HG02840 (cell line): Measurements from ENCODE around the gene SEMA4D.

ENCODE experiments used
- ATAC-seq: cut with Tn5 transposase; IDR thresholded peaks from one replicate; pipeline ENCODE4 v1.9.1; 2021; ENCODE audit warnings: mild to moderate bottlenecking, moderate library complexity, moderate number of reproducible peaks; ENCODE audit not compliant: unreplicated experiment, low FRiP score

The SEMA4D gene

DNA sequence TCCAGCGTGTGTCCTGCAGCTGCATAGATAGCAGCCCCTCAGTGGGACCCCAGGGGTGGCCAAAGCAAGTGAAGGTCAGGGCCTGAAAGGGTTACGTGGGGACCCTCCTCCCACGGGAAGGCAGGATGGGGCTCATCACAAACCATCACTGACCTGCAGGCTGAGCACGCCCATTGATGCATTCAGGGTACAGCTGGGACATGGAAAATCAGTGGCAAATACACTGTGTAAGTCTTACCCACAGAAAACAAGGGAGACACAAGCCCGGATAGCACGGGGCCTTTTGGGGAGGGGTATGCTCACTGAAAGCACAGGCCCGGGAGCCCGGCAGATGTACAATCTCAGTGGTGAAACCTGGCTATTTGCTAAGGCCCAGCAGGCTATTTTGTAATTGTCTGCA, 49.1 kb downstream of the SEMA4D start:
- no peak for ATAC-seq

DNA sequence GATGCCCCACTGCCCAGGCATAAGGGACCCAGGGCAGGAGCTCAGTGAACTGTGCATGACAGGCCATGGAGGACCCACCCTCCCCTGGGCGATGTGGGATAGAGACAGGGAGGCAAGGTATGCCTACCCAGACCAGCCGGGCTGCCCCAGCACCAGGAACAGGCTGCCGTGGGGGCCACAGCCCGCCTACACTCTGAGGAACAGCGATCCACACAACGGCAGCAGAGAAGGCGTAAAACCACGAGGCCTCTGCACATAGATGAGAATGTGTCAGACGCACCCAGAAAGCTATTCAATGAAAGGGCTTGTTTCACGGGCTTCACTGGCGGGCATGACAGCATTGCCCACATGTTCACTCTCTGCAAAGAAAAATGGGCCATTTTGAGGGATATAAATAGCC, 49.5 kb downstream of the SEMA4D start:
- ATAC-seq: no peak

DNA sequence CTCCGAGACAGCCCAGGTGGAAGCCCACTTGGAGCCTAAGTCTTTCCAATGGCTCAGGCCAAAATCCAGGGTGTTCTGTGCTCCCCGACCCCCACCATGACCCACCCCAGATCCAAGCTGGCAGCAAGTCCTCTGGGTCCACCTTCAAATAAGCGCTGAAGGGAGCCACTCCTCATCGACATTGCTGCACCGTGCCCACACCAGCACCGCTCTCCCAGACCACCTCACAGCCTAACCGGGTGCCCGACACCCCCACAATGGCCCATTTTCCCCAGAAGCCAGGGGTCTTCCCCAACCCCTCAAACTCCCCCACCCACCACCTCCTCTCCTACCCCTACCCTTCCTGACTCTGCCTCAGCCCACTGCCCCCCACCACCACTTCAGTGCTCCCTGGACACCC, 50.5 kb downstream of the SEMA4D start:
- no peak for ATAC-seq

DNA sequence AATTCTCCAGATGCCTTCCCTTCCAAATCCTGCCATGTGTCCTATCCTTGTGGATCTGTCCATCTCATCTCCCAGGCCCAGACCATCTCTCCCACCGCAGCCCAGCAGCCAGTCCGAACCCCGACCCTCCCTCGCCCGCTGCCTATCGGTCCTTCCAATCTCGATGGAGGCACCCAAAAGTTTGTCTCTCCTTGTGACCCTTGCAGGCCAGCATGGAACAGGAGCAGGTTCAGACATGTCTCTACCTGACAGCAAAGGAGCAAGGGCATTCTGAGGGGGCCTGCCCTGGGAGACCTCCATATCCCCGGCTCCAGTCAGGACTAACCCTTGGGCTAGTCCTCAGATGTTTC, 51.0 kb downstream of the SEMA4D start:
- no peak for ATAC-seq

DNA sequence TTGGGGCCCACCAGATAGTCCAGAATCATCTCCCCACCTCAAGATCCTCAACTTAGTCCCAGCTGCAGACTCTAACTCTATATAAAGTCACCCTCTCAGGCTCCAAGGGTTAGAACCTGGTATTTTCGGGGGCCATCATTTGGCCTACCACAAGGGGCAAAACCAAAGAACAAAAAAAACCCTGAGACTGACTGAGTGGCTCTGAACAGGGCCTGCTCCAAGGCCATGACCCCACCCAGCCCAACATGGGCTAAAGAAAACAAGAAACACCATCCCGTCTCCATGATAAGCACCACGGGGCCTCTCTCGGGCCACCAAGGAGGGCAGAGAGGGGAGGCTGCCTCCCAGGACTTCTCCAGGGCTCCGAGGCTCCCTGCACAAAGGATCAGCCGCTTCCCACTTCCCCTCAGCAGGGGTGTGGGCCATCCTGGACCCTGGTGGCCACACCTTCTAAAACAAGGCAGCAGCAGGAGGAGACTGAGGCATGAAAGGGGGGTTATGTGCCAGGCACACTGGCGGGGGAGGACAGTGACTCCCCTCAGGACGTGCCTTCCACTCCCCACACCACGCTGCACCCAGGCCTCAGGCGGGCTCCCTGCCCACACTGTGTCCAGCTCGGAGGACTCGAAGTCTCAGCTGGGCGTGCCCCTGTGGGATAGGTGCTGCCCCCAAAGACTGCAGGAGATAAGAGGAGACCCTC, 51.5 kb downstream of the SEMA4D start:
- no peak for ATAC-seq

DNA sequence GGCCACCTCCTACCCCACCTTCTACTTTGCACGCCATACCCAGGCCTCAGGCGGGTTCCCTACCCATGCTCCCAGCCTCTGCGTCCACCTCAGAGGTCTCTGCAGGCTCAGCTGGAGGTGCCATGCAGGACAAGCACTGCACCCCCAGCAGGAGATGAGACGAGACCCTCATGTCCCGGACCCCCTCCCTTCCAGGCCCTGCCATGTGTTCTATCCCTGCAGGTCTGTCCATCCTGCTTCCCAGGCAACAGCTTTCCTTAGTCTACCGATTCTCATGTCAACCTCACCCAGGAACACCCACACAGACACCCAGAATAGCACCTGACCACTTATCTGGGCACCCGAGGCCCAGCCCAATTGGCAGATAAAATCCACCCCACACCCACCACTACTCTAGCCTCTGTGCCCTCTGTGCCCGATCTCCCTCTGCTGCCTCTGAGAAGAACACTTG, 52.1 kb downstream of the SEMA4D start:
- ATAC-seq: no peak

DNA sequence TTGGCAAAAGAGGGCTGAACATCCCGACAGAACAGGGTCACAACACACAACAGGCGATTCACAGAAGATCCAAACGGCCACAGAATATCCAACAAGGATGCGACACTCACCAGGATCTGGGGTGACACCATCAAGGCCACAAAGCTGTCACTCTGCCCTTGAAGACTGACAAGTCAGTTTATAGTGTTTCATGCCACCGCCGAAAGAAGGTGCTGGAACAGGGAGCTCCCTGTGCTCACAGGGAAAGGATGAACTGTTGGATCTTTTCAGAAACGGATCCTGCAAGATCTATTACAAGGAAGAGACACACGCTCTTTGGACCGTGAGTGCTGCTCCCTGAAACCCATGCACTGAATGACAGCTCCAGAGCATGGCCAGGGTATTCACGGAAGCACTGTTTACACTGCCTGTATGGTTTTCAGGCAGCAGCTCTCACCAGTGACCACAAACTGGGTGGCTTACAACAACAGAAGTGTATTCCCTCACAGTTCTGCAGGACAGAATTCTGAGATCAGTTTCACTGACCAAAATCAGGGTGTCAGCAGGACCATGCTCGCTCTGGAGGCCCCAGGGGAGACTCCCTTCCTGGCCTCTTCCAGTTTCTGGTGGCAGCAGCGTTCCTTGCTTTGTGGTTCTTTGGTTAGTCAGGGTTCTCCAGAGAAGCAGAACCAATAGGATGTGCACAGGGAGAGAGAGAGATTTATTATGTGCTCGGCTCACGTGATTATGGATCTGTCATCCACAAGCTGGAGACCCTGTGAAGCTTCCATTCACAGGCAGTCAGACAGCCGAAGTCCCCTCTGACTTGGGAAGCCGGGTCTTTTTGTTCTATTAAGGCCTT, 52.8 kb downstream of the SEMA4D start:
- no peak for ATAC-seq

DNA sequence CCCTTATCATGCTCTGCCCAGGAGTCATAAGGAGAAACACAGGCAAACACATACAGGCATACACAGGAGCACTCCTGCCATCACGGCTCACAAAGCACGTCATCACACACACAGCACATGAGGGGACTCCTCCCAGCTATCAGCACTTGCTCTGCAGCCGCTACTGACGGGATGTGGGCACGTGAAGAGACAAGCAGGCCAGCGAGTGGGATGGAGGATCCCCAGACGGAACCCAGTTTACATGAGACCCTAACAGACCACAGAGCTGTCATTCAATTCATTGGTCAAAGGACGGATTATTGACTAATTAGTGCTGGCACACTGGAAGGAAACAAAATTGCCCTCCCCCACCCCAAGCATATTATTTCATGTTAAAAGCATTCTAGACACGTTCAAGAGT, 53.6 kb downstream of the SEMA4D start:
- ATAC-seq: no peak

DNA sequence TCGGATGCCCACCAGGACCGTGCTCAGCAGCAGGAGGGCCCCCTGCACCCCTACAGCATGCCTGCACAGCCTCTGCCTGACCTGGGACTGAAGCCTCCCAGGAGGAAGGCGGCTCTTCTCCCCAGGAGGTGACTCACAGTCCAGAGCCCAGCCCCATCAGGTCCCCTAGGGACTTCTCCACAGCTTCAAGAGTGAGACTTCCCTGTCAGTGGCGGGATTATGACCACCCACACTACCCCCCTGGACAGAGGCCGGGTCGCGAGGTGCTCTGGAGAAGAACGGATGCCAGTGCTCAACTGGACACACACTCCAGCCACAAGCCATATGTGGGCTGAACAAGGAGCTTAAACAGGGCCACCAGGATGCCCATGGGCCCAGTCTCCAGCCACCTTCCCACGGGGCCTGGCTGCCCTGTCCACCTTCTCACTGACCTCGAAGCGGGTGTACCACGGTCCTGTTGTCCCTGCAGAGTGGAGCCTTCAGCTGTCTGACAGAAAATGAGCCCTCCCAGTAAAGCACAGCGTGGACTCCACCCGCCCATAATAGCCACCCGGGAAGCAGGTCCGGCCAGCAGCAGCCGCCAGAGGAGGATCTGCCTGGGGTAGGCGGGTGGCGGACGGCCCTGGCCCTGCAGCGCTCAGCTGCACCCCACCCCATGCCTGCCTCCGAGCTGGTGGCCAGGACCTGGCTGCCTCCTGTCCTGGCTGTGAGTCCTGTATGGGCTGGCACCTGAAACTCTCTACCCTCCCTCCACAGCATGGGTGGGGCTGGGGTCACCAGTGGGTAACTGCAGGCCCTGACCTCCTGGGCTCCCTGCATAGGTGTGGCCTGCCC, 54.7 kb downstream of the SEMA4D start:
- no peak for ATAC-seq

DNA sequence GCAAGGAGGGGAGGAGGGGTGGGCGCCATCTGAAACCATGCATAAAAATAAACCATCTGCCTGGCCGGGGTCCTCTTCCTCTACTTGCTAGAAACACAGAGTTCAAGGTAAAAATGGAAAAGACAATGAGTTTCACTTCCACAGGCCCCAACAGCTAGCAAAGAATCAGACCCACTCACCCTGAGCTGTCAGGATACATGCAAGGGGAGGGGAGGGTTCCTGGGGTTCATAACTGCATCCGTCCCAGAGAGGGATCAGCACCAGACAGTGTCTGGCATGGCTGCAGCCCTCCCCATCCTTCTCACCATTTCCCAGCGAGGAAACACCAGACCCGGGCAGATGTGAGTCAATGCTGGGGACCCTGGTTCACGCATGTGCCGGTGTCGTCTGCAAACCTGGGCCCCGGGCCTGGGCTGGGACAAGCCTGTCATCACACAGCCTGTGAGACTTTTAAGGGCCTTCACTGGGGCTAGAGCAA, 55.4 kb downstream of the SEMA4D start:
- ATAC-seq: no peak

DNA sequence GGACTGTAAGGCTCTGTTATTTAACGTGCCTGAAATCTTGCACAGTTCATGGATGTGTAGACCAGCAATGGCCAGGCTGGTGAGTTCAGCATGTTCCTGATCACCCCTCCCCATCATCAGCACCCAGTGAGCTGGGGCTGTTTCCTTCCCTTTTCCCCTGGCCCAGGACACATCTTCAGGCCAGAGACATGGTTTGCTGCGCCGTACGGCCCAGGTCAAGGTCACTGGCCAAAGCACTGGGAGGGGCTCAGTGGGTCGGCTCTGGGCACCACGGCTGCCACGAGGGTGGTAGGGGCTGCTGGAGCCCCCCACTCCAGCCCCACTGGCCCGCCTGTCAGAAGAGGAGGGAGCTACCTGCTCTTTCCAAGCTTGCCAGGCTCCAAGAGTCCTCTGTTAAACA, 55.9 kb downstream of the SEMA4D start:
- ATAC-seq: no peak

DNA sequence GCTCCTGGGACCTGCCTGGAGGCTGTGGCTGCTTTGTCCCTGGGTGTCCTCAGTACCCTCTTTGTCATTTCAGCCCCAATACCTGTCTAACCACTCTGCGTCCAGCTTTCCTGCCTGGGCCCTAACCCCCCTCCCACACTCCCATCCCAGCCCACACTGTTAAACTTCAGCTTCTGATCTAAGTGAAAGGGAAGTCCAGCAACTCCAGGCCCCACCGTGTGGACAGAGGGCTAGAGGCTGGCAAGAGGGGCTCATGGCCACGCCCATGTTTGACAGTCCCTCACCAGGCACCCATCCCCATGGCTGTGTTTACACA, 56.3 kb downstream of the SEMA4D start:
- no peak for ATAC-seq

DNA sequence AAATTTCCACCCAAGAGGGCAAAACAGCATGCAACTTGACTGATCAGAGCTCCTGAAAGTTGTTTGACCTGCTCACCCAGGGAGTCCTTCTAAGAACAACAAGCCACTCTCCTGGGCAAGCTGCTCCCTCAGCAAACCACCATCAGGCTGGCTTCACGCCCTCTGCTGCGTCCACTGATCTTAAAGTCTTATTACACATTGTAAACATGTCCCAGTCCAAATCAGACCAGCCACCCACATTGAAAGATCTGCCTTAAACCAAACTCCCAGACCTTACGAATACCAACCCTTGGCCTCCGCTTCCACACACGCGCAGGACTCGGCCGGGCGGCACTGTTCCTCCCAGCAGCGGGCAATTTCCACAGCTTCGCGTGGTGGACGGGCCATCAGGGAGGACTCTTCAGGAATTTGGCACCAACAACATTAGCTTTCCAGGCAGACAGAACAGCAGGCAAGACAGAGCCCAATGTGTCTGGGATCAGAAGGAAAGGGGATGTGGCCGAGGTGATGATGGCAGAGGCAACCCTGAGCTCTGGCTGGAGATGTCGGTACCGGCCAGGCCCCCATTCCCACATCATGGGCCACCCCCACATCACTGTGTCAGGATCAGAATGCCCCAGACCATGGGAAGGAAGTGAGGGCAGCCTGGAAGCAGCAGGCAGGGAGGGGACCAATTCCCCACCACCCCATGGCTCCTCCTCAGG, 56.8 kb downstream of the SEMA4D start:
- ATAC-seq: no peak

DNA sequence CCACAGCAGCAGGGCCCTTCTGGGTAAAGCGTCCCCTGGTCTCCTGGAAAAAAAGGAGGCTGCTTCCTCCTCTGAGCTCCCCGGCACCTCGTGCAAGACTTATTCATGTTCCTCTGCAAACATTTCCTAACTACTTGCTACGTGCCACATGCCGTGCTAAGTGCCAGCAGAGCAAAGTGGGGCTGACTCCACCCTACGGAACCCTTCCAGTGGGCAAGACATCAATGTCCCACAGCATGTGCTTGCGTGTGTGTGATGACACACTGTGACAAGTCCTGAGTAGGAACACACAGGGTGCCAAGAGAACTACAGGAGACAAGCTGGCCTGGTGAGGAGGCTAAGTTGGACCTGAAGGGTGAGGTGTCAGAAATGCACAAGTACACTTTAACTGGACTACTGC, 57.4 kb downstream of the SEMA4D start:
- ATAC-seq: no peak

DNA sequence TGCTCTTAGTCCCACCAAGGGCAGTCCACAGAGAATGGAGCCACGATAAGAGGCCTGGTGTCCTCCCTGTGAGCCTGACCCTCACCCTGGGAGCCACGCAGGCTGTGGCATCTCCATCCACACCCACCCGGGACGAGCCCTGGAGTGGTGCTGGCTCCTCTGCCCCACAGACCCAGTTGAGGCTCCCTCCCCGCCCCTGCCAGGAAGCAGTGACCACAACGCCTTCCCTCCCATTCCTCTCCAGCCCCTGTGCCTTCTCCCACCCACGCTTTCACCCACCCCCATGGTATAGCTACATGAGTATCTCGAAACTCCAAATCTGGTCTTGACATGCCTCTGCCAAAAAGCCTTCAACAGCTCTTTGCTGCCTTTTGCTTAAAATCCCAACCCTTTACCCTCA, 57.9 kb downstream of the SEMA4D start:
- no peak for ATAC-seq

DNA sequence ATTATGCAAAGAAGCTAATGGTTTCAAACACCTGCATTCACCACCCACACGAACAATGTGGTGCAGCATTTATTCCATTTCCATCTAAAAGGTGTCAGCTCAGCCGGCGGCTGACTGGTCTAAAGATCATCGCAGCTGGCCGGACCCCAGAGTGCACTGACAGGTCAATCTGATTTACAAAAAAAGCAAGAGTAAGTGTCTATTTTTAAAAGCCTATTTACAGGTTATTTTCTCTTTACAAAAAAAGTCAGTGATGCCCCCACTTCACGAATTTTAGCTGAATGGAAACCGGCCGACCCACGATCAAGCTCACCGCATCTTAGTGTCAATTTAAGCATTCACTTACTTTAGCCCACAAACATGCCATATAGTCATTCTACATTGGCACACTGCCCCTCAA, 58.3 kb downstream of the SEMA4D start:
- no peak for ATAC-seq

DNA sequence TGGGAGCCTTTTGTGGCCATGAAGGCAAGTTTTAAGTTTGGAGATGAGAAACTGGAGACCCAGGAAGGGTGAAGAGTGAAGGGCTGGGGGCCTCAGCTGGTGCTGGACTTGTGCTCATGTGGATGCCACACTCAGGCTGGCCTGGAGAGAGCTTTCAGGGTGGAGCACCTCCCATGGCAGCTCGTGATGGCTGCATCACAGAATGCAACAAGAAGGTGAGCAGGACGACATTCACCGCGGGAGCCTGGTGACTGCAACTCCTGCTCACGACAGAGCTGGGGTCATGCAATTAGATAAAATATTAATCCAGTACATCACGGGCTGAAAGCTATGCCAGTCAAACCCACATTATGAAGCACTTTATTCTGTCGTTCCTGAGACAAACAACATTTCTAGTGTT, 59.7 kb downstream of the SEMA4D start:
- ATAC-seq: no peak

DNA sequence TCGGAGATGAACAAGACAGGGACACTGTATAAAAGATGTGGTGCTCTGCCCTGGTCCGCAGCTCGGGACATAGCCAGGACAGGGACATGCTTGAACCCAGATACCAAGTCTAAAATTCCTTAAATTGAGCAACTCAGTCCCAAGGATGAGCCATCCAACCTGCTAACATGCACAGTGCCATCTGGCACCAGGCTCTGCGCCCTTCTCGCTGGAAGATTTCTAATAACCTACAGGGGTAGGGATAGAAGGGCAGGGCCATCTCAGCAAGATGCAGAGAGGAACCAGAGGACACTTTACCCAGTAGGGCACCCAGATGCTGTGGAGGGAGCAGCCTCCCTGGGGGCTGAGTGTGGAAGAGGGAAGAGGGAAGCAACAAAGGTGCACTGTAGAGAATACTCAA, 60.1 kb downstream of the SEMA4D start:
- no peak for ATAC-seq

DNA sequence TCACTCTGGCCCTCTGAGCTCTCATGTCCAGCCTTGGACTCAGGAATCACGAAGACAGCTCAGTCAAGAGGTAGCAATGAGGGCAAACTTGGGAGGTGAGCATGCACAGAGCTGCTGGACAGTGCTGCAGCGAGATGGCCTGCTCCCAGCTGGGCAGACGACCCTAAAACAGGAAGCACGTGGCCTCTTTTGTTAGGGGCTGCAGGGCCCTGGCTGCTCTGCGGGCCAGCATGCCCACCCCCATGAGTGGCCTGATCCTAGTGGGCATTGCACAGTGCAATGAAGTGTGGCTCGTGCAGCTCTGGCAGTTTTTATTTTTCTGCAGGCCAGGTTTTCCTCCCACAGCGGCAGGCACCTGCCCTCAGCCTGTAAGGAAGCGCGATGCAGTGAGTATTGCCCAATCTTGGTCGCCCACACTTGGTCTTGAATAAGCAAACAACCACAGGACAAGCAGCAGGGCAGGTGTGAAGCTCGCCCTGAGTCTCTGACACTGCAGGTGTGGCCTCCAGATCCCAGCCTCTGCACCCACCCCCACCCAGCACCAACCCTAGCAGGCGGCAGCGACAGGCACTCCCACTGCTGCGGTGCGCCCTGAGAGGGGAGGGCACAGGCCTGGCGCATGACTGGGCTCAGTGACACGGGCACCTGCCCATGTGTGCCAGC, 60.8 kb downstream of the SEMA4D start:
- ATAC-seq: no peak

DNA sequence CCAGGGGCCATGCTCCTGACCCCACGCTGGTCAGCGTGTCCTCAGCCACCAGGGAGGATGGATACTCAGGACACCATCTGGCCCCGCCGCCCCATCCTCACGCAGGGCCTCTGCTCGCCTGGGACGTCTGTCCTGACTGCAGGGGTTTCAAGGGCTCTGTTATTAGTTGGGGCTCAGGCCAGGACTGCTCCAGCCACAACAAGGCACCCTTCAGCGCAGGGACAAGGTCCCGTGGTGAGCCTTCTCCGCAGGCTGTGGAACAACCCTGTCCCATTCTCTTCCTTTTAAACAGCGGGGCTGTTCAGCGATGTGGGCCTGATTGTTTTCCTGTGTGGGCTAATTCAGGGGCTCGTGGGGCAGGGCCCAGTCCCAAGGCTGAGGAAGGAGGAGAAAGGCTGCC, 61.6 kb downstream of the SEMA4D start:
- no peak for ATAC-seq
